HepG2 (cell line): ENCODE data around the gene SLC15A1. TPM values are rescaled to one million over a fixed set of nuclear protein-coding genes. Genes with fewer than 3 reads are reported as not detected.

ENCODE experiments used
- ATAC-seq: fragments of 200-7000 bp; cut with Tn5 transposase; 3 replicates; pipeline ENCODE4 v1.9.1; 2020; ENCODE audit warnings: mild to moderate bottlenecking, moderate library complexity
- BruUV-seq: library from RNA; stranded (reverse); fragments of 400-500 nt; replicated peaks from 2 replicates; lab custom pipeline; 2021; lab: Mats Ljungman, UMichigan
- CTCF ChIA-PET: fragments of 300-600 bp; formaldehyde crosslinking; extraction: SDS; loops from one replicate; lab custom pipeline; 2021; ENCODE audit warnings: low total read pairs, inconsistent platforms, low intra/inter-chr PET ratio; lab: Yijun Ruan, JAX
- POLR2A ChIA-PET: fragments of 350-600 bp; sonication (Branson Sonifier 250); formaldehyde crosslinking; loops from one replicate; lab custom pipeline; 2020; ENCODE audit warnings: antibody characterized with exemption, inconsistent platforms; lab: Yijun Ruan, JAX
- DNase-seq: peaks from one replicate; pipeline ENCODE4 v3.0.0-alpha.2; 2015; ENCODE audit warnings: low spot score
- FAIRE-seq: peaks from 3 replicates; lab custom pipeline; 2011; peaks lifted over from hg19 to GRCh38; lab: Jason Lieb, UNC
- H2AFZ ChIP-seq: one replicate; pipeline ENCODE4 v1.6.1; 2011; ENCODE audit warnings: low read length, inconsistent platforms
- H3K27ac ChIP-seq: fragments of 300-600 bp; 3 replicates; pipeline ENCODE4 v1.8.0; 2011; ENCODE audit warnings: mixed run types, mild to moderate bottlenecking, mixed read lengths, low read length, inconsistent platforms; ENCODE audit not compliant: insufficient read depth; ENCODE audit errors: extremely low read length
- H3K27me3 ChIP-seq, 2 experiments: fragments of 200-600 bp in 1 of 2; 2 replicates in 1 of 2; 3 replicates in 1 of 2; pipeline versions ENCODE4 v1.6.0 to v1.8.0; 2011; ENCODE audit warnings: low read length in 2 of 2, mild to moderate bottlenecking in 2 of 2, moderate library complexity in 2 of 2, inconsistent platforms in 1 of 2; ENCODE audit not compliant: insufficient read depth in 2 of 2, control insufficient read depth in 1 of 2
- H3K36me3 ChIP-seq, 2 experiments: fragments of 200-600 bp in 1 of 2; replicated peaks in 1 of 2; 2 replicates in 1 of 2; 3 replicates in 1 of 2; pipeline versions ENCODE4 v1.5.1 to v1.8.0; 2011; ENCODE audit warnings: low read length in 2 of 2, inconsistent platforms in 1 of 2; ENCODE audit not compliant: insufficient read depth in 2 of 2, control insufficient read depth in 1 of 2
- H3K4me1 ChIP-seq: 2 replicates; pipeline ENCODE4 v1.5.1; 2012; ENCODE audit warnings: low read length, inconsistent platforms; ENCODE audit not compliant: insufficient read depth
- H3K4me2 ChIP-seq: 2 replicates; pipeline ENCODE4 v1.6.0; 2011; ENCODE audit warnings: low read depth, low read length, inconsistent platforms
- H3K4me3 ChIP-seq, 3 experiments: fragments of 200-600 bp in 1 of 3; sonication (generic), shearing (Covaris generic) in 1 of 3; replicated peaks in 1 of 3; 2 replicates each; pipeline ENCODE4 v1.5.1; 2011 to 2016; ENCODE audit warnings: low read length in 3 of 3, inconsistent platforms in 2 of 3, low read depth in 2 of 3, mild to moderate bottlenecking in 2 of 3, control low read depth in 1 of 3, mixed read lengths in 1 of 3; ENCODE audit not compliant: insufficient read depth in 1 of 3
- H3K79me2 ChIP-seq: one replicate; pipeline ENCODE4 v1.6.1; 2011; ENCODE audit warnings: low read length, inconsistent platforms; ENCODE audit not compliant: insufficient read depth
- H3K9ac ChIP-seq: 2 replicates; pipeline ENCODE4 v1.6.0; 2011; ENCODE audit warnings: mild to moderate bottlenecking, low read depth, low read length, inconsistent platforms; ENCODE audit not compliant: insufficient read depth
- H3K9me3 ChIP-seq: 2 replicates; pipeline ENCODE4 v1.5.1; 2012; ENCODE audit warnings: mild to moderate bottlenecking, low read length
- H4K20me1 ChIP-seq: 2 replicates; pipeline ENCODE4 v1.6.0; 2011; ENCODE audit warnings: inconsistent platforms, mild to moderate bottlenecking, low read length, moderate library complexity; ENCODE audit not compliant: insufficient read depth
- SOX6 ChIP-seq, 2 experiments: fragments of 450-650 bp in 1 of 2; sonication (generic) in 1 of 2; formaldehyde crosslinking in 1 of 2; IDR thresholded peaks; 2 replicates each; pipeline versions ENCODE4 v1.4.0 to v1.6.1; 2017 to 2020; ENCODE audit warnings: antibody characterized with exemption in 1 of 2, mild to moderate bottlenecking in 1 of 2, missing genetic modification reagents in 1 of 2
- ZFYVE20 ChIP-seq: sonication (generic); formaldehyde crosslinking; IDR thresholded peaks from 2 replicates; pipeline ENCODE4 v1.8.0; 2023; ENCODE audit warnings: low read depth, mild to moderate bottlenecking, moderate library complexity, missing genetic modification reagents, borderline replicate concordance
- ZNF7 ChIP-seq: IDR thresholded peaks from 2 replicates; pipeline ENCODE4 v1.6.1; 2016; ENCODE audit warnings: missing biosample characterization, missing genetic modification reagents
- WGBS: methylation state at CpG from one replicate; pipeline ENCODE4 v1.1.6; 2017; ENCODE audit warnings: low lambda C conversion rate; 5-methylcytosine and 5-hydroxymethylcytosine counted together
- in situ Hi-C: cut with HindIII; loops from 2 replicates; pipeline ENCODE4 v1.10.0; 2017; ENCODE audit warnings: low pct_unique_long_range_greater_than_20kb; ENCODE audit not compliant: extremely low pct_ligation_motif_present
- intact Hi-C: fragments of 100-400 bp; cut with micrococcal nuclease; formaldehyde crosslinking; loops from one replicate; pipeline ENCODE4 v1.10.0; 2022; ENCODE audit not compliant: unreplicated experiment
- polyA plus RNA-seq, 8 experiments: library from polyadenylated mRNA; depleted of rRNA in 3 of 8; stranded (reverse) in 7 of 8; unstranded in 1 of 8; fragments of >200 nt; fragmentation: Illumina TruSeq in 4 of 8; extraction: Trizol in 4 of 8; gene quantifications; 2 replicates each; pipeline versions ENCODE4 v1.2.1 to v1.2.3, GENCODE V29; 2011 to 2016; ENCODE audit warnings: low read depth in 4 of 8, missing spikeins in 1 of 8, mixed read lengths in 1 of 8; ENCODE audit not compliant: insufficient read depth in 1 of 8
- total RNA-seq, 5 experiments: library from RNA; depleted of rRNA; stranded (reverse); fragments of >200 nt; fragmentation: Illumina TruSeq; extraction: Trizol; gene quantifications; 2 replicates each; pipeline ENCODE4 v1.2.3, GENCODE V29; 2016; ENCODE audit warnings: low read depth in 1 of 5
- TF ChIP-seq, protein P1 (sequence below): sonication (generic); formaldehyde crosslinking; IDR thresholded peaks from 2 replicates; pipeline ENCODE4 v1.4.0; 2020; ENCODE audit warnings: missing genetic modification reagents
- TF ChIP-seq, protein P2 (sequence below): sonication (generic); formaldehyde crosslinking; IDR thresholded peaks from 2 replicates; pipeline ENCODE4 v1.4.0; 2020; ENCODE audit warnings: missing genetic modification reagents, mild to moderate bottlenecking, borderline replicate concordance

SLC15A1 gene
- total and polyA plus RNA-seq, 2 of the 13 experiments (the other 11 are each of a cell fraction or from before 2014, with no cell fraction given): 0.17 to 0.20 TPM

DNA sequence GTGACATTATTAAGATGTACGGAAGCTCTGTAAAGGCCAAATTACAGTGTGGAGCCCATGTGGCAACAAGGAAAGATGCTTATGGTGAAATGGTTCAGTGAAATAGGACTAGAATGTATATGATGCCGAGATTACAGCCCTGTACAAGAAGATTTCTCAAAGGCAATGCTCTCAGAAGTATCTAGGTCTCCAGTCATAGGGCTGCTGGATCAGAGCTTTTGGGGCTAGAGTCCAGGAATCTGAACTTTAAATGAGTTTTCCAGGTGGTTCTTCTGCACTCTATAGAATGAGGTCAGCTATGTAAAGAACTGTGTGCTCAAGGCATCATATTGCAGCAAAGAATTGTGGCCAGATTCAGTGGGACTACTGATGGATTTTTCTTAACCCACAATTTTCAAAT lies 100.2 kb downstream of the SLC15A1 start (continued):
- no peak for TF ChIP-seq ZFYVE20 (CRISPR knock-in tag)
- TF ChIP-seq, protein P1, sequence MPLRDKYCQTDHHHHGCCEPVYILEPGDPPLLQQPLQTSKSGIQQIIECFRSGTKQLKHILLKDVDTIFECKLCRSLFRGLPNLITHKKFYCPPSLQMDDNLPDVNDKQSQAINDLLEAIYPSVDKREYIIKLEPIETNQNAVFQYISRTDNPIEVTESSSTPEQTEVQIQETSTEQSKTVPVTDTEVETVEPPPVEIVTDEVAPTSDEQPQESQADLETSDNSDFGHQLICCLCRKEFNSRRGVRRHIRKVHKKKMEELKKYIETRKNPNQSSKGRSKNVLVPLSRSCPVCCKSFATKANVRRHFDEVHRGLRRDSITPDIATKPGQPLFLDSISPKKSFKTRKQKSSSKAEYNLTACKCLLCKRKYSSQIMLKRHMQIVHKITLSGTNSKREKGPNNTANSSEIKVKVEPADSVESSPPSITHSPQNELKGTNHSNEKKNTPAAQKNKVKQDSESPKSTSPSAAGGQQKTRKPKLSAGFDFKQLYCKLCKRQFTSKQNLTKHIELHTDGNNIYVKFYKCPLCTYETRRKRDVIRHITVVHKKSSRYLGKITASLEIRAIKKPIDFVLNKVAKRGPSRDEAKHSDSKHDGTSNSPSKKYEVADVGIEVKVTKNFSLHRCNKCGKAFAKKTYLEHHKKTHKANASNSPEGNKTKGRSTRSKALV: no peak
- TF ChIP-seq, protein P2, sequence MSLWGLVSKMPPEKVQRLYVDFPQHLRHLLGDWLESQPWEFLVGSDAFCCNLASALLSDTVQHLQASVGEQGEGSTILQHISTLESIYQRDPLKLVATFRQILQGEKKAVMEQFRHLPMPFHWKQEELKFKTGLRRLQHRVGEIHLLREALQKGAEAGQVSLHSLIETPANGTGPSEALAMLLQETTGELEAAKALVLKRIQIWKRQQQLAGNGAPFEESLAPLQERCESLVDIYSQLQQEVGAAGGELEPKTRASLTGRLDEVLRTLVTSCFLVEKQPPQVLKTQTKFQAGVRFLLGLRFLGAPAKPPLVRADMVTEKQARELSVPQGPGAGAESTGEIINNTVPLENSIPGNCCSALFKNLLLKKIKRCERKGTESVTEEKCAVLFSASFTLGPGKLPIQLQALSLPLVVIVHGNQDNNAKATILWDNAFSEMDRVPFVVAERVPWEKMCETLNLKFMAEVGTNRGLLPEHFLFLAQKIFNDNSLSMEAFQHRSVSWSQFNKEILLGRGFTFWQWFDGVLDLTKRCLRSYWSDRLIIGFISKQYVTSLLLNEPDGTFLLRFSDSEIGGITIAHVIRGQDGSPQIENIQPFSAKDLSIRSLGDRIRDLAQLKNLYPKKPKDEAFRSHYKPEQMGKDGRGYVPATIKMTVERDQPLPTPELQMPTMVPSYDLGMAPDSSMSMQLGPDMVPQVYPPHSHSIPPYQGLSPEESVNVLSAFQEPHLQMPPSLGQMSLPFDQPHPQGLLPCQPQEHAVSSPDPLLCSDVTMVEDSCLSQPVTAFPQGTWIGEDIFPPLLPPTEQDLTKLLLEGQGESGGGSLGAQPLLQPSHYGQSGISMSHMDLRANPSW (CRISPR knock-in tag): no peak

DNA sequence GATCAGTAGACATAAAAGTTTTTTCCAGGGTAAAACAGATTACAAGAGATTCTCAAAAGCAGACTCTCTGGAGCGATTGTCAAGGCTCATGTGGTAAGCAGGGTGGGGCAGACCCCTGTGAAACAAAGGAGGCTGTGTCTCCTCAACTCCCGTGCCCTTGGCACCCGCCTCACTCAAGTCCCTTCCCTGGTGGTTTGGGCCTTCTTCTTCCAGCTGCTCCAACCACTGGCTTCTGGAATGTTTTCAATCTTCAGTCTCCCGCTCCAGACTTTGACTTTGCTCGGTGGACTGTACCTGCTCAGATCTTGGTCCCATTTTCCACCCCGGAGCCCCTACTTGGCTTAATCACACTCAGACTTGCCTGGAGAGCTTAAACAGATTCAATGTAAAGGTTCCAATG lies 100.7 kb downstream of the SLC15A1 start:
- ATAC-seq: no peak
- peak; percentile 31; the same call in 1 of the 2 replicates for TF ChIP-seq ZNF7 (CRISPR knock-in tag)
- no peak for TF ChIP-seq SOX6 (IDR thresholded peaks at IDR 0.05)
- TF ChIP-seq SOX6 (CRISPR knock-in tag; IDR thresholded peaks at IDR 0.05): no peak
- TF ChIP-seq, all 625 proteins: peak for 1
- no TSS peak for BruUV-seq
- Histone ChIP-seq H3K4me3 (no peak overlapping the region), H3K4me2 (no peak overlapping the region), H3K36me3 (no peaks in the 10 kb centered on the region), H2AFZ (no peak overlapping the region), H3K27me3 (peaks cover 0 to 3% of the 10 kb centered on the region in 2 experiments; a peak in 2 of 5 replicates), H3K9ac (no peak overlapping the region), H3K27ac (no peak overlapping the region), H3K4me1 (peaks cover 57% of the 10 kb centered on the region), H3K9me3 (no peaks in the 10 kb centered on the region), H4K20me1 (no peaks in the 10 kb centered on the region), H3K79me2 (no peaks in the 10 kb centered on the region)
- intact Hi-C loops (loop anchor here (2.0 to 10.0 kb wide), 4 partner anchors 77 to 204 kb away; partner anchors contain the start of gene STK24), in situ Hi-C loops (loop anchor here (5.0 to 25.0 kb wide), 3 partner anchors 169 to 789 kb away; no protein-coding TSS in a partner anchor)
- DNase-seq (no peak), FAIRE-seq (no peak)
- ChIA-PET POLR2A (no interaction called here), CTCF (interaction anchor here (0.7 kb wide), 1 partner anchor 22 kb away, joined by 3 read pairs; no protein-coding TSS in a partner anchor)
- 43% methylated on average over 6 of the region's 6 CpGs for WGBS
